Neural crest cell (in vitro differentiated cells): ENCODE data around the gene SH3TC1. TPM values are rescaled to one million over a fixed set of nuclear protein-coding genes. Genes with fewer than 3 reads are reported as not detected.

Experiments used
- DNase-seq: peaks from one replicate; pipeline ENCODE4 v3.0.0; 2021; ENCODE audit warnings: low read depth, mixed read lengths, low spot score
- H3K27ac Mint-ChIP-seq: one replicate; pipeline ENCODE4 v1.8.0; 2021; ENCODE audit warnings: mild to moderate bottlenecking, mixed read lengths; ENCODE audit not compliant: unreplicated experiment
- H3K27me3 Mint-ChIP-seq: 2 replicates; pipeline ENCODE4 v1.8.0; 2021; ENCODE audit warnings: low read depth, mild to moderate bottlenecking, mixed read lengths
- H3K36me3 Mint-ChIP-seq: 2 replicates; pipeline ENCODE4 v1.8.0; 2021; ENCODE audit warnings: low read depth, mild to moderate bottlenecking, mixed read lengths
- H3K4me1 Mint-ChIP-seq: 2 replicates; pipeline ENCODE4 v1.8.0; 2021; ENCODE audit warnings: mixed read lengths
- H3K4me3 Mint-ChIP-seq: one replicate; pipeline ENCODE4 v1.8.0; 2021; ENCODE audit warnings: mild to moderate bottlenecking, mixed read lengths
- H3K9me3 Mint-ChIP-seq: 2 replicates; pipeline ENCODE4 v1.8.0; 2021; ENCODE audit warnings: mixed read lengths
- total RNA-seq: library from RNA; stranded (reverse); gene quantifications from 2 replicates; pipeline ENCODE4 v1.2.1, GENCODE V29; 2021
- TF ChIP-seq, protein P1 (sequence below): fragments of 200-600 bp; sonication (generic); conservative IDR thresholded peaks from 2 replicates; pipeline ENCODE4 v1.5.0; 2021; ENCODE audit warnings: antibody characterized with exemption, mild to moderate bottlenecking

Gene SH3TC1
- total RNA-seq, 1 donor from 2014 or later, result 2.7 TPM

- H3K4me1 Mint-ChIP-seq, result peaks cover 16% of the 10 kb centered on the region
- peak overlapping the region; percentile 37 for H3K27ac Mint-ChIP-seq
- H3K4me3 Mint-ChIP-seq, result no peak overlapping the region
- no peaks in the 10 kb centered on the region for H3K27me3 Mint-ChIP-seq
- H3K36me3 Mint-ChIP-seq, result no peaks in the 10 kb centered on the region
- TF ChIP-seq, protein P1, sequence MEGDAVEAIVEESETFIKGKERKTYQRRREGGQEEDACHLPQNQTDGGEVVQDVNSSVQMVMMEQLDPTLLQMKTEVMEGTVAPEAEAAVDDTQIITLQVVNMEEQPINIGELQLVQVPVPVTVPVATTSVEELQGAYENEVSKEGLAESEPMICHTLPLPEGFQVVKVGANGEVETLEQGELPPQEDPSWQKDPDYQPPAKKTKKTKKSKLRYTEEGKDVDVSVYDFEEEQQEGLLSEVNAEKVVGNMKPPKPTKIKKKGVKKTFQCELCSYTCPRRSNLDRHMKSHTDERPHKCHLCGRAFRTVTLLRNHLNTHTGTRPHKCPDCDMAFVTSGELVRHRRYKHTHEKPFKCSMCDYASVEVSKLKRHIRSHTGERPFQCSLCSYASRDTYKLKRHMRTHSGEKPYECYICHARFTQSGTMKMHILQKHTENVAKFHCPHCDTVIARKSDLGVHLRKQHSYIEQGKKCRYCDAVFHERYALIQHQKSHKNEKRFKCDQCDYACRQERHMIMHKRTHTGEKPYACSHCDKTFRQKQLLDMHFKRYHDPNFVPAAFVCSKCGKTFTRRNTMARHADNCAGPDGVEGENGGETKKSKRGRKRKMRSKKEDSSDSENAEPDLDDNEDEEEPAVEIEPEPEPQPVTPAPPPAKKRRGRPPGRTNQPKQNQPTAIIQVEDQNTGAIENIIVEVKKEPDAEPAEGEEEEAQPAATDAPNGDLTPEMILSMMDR, result no peak
- no peaks in the 10 kb centered on the region for H3K9me3 Mint-ChIP-seq
- no peak for DNase-seq
These were observed 734 bp upstream of the SH3TC1 start for GRCh38 chr4:8198206-8198905.

DNA sequence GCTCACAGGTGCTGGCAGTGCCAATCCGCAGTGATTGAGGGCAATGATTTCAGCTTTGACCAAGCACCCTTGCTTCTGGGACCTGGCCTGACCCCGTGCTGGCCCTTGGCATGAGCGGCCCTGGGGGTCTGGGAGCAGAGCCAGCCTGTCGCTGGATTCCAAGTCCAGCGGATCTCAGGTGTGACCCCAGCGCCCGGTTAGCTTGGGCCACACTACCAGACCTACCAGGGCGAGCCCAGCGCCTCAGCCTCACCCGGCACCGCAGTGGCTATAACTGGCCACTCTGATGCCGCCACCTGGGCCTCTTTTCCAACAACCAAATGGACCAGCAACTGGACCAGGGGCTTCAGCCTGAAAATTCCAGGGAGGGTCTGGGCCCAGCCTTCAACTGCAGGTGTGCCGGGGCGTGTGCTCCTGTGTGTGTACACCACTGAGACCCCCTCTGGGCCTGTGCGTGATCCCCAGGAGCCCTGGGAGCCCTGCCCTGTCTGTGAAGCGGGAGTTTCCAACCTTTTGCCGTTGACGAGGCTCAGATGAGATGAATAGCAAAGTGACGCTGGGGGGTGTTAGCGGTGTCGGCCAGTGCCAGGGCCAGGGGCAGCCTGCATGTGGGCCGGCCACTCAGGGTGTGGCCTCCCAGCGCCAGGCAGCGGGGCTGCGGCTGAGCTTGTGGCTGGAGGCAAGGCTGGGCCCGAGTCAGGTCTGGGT, 658 bp downstream of the SH3TC1 start:
- no peaks in the 10 kb centered on the region for H3K36me3 Mint-ChIP-seq
- no peaks in the 10 kb centered on the region for H3K9me3 Mint-ChIP-seq
- peaks cover 16% of the 10 kb centered on the region for H3K4me1 Mint-ChIP-seq
- no peak for DNase-seq
- TF ChIP-seq, protein P1, result no peak
- H3K27me3 Mint-ChIP-seq, result no peaks in the 10 kb centered on the region
- H3K27ac Mint-ChIP-seq, result peak overlapping the region; percentile 57
- H3K4me3 Mint-ChIP-seq, result no peak overlapping the region

- H3K4me1 Mint-ChIP-seq, result peaks cover 16% of the 10 kb centered on the region
- H3K9me3 Mint-ChIP-seq, result no peaks in the 10 kb centered on the region
- H3K27ac Mint-ChIP-seq, result peak overlapping the region; percentile 50
- H3K36me3 Mint-ChIP-seq, result no peaks in the 10 kb centered on the region
- no peaks in the 10 kb centered on the region for H3K27me3 Mint-ChIP-seq
- H3K4me3 Mint-ChIP-seq, result no peak overlapping the region
- no peak for DNase-seq
- TF ChIP-seq, protein P1, result no peak
These were observed 1.3 kb downstream of the SH3TC1 start for GRCh38 chr4:8200302-8200975.

GRCh38 chr4:8201321-8201781, 2.3 kb downstream of the SH3TC1 start:
- Mint-ChIP-seq H3K9me3 (no peaks in the 10 kb centered on the region), H3K4me3 (no peak overlapping the region), H3K27me3 (no peaks in the 10 kb centered on the region), H3K36me3 (no peaks in the 10 kb centered on the region), H3K4me1 (peaks cover 16% of the 10 kb centered on the region), H3K27ac (no peak overlapping the region)
- DNase-seq, result no peak
- TF ChIP-seq, protein P1, result no peak

- Mint-ChIP-seq H3K27ac (no peak overlapping the region), H3K4me3 (no peak overlapping the region), H3K9me3 (no peaks in the 10 kb centered on the region), H3K4me1 (peaks cover 16% of the 10 kb centered on the region), H3K27me3 (no peaks in the 10 kb centered on the region), H3K36me3 (no peaks in the 10 kb centered on the region)
- no peak for DNase-seq
- TF ChIP-seq, protein P1, result no peak
These were observed 3.3 kb downstream of the SH3TC1 start for GRCh38 chr4:8202108-8203051.
